Osteoblast (primary cell): ENCODE measurements around the gene MAN1C1. TPM values are rescaled to one million over a fixed set of nuclear protein-coding genes. Genes with fewer than 3 reads are reported as not detected.
A peak's percentile ranks its signal among the peaks of the same experiment; 100 is the strongest.

Source experiments
- DNase-seq: peaks from one replicate; pipeline ENCODE4 v3.0.0; 2011; ENCODE audit warnings: low spot score, mixed read lengths; ENCODE audit not compliant: insufficient read length; ENCODE audit errors: missing footprints
- H2AFZ ChIP-seq: 2 replicates; pipeline ENCODE4 v1.6.0; 2011; ENCODE audit warnings: mild to moderate bottlenecking, low read length
- H3K27ac ChIP-seq: 2 replicates; pipeline ENCODE4 v1.5.1; 2011; ENCODE audit warnings: mild to moderate bottlenecking, low read depth, low read length, moderate library complexity
- H3K27me3 ChIP-seq: 2 replicates; pipeline ENCODE4 v1.6.0; 2012; ENCODE audit warnings: mild to moderate bottlenecking, control low read depth, inconsistent platforms, low read length, moderate library complexity; ENCODE audit not compliant: insufficient read depth
- H3K36me3 ChIP-seq: 2 replicates; pipeline ENCODE4 v1.5.1; 2011; ENCODE audit warnings: mild to moderate bottlenecking, low read length, control low read depth, moderate library complexity; ENCODE audit not compliant: insufficient read depth
- H3K4me1 ChIP-seq: 2 replicates; pipeline ENCODE4 v1.5.1; 2011; ENCODE audit warnings: mild to moderate bottlenecking, low read length, control low read depth, moderate library complexity; ENCODE audit not compliant: insufficient read depth
- H3K4me2 ChIP-seq: 2 replicates; pipeline ENCODE4 v1.6.0; 2011; ENCODE audit warnings: mild to moderate bottlenecking, low read length; ENCODE audit not compliant: insufficient read depth
- H3K4me3 ChIP-seq: fragments of 200-600 bp; sonication (generic); 3 replicates; pipeline ENCODE4 v1.5.1; 2012; ENCODE audit warnings: mild to moderate bottlenecking, low read length, inconsistent platforms; ENCODE audit not compliant: insufficient read depth
- H3K79me2 ChIP-seq: 2 replicates; pipeline ENCODE4 v1.6.0; 2012; ENCODE audit warnings: mild to moderate bottlenecking, low read length, control low read depth, inconsistent platforms; ENCODE audit not compliant: insufficient read depth
- H3K9me3 ChIP-seq: 2 replicates; pipeline ENCODE4 v1.5.1; 2011; ENCODE audit warnings: low read depth, low read length, control low read depth
- H4K20me1 ChIP-seq: 2 replicates; pipeline ENCODE4 v1.6.0; 2012; ENCODE audit warnings: mild to moderate bottlenecking, low read length, control low read depth; ENCODE audit not compliant: insufficient read depth
- CTCF ChIP-seq: IDR thresholded peaks from 2 replicates; pipeline ENCODE4 v1.5.1; 2011; ENCODE audit warnings: mild to moderate bottlenecking, low read depth, low read length, moderate library complexity; ENCODE audit errors: extremely low read depth
- total RNA-seq: library from RNA; depleted of rRNA; stranded (reverse); fragments of >200 nt; gene quantifications from 2 replicates; pipeline ENCODE4 v1.2.3, GENCODE V29; 2012

Gene MAN1C1
- total RNA-seq, 1 donor: 16.3 TPM

DNA sequence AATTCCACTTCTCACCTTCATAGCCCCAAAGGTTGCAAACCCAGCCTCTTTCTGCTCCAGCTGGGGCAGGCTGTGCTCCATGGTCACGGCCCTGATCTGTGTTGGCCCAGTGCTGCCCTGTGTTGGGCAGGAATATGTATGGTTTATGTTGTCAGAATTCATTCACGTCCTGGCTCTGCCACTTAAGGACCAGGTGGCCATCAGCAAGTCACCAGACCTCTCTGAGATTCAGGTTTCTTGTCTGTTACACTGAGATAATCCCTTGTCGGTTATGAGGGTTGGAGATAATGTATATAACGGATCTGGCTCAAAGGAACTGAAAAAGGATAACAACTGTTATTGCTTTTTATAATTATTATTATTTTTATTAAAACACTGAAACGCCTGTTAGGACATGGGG lies 144.3 kb downstream of the MAN1C1 start:
- no peak for TF ChIP-seq CTCF
- DNase-seq: peak; percentile 42
- Histone ChIP-seq H3K79me2 (no peaks in the 10 kb centered on the region), H3K4me1 (no peaks in the 10 kb centered on the region), H3K27me3 (peaks cover 21% of the 10 kb centered on the region), H3K27ac (no peak overlapping the region), H3K9me3 (no peaks in the 10 kb centered on the region), H3K4me2 (no peak overlapping the region), H3K36me3 (no peaks in the 10 kb centered on the region), H2AFZ (no peak overlapping the region), H3K4me3 (no peak overlapping the region), H4K20me1 (no peaks in the 10 kb centered on the region)

DNA sequence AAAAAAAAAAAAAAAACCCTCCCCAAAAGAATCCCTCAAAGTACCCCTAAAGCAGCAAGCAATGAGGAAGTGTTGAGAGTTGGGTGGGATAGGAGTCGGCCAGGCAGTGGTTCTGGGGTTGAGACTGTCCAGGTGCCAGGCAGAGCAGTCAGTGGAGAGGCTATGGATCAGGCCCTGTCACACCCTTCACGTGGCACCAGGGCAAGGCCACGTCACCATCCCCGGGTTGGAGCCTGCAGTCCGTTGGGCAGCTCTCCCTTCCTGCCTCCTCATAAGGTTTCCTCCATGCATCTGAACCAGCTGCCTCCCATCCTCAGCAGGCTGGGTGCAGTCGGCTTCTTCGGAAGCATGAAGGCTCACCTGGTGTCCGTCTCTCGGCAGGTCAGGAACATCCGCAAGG lies 146.9 kb downstream of the MAN1C1 start:
- Histone ChIP-seq H2AFZ (no peak overlapping the region), H3K4me3 (no peak overlapping the region), H3K9me3 (no peaks in the 10 kb centered on the region), H3K27me3 (peaks cover 10% of the 10 kb centered on the region), H3K36me3 (no peaks in the 10 kb centered on the region), H3K27ac (no peak overlapping the region), H3K79me2 (no peaks in the 10 kb centered on the region), H3K4me1 (no peaks in the 10 kb centered on the region), H4K20me1 (no peaks in the 10 kb centered on the region), H3K4me2 (no peak overlapping the region)
- no peak for TF ChIP-seq CTCF
- peak; percentile 80 for DNase-seq

DNA sequence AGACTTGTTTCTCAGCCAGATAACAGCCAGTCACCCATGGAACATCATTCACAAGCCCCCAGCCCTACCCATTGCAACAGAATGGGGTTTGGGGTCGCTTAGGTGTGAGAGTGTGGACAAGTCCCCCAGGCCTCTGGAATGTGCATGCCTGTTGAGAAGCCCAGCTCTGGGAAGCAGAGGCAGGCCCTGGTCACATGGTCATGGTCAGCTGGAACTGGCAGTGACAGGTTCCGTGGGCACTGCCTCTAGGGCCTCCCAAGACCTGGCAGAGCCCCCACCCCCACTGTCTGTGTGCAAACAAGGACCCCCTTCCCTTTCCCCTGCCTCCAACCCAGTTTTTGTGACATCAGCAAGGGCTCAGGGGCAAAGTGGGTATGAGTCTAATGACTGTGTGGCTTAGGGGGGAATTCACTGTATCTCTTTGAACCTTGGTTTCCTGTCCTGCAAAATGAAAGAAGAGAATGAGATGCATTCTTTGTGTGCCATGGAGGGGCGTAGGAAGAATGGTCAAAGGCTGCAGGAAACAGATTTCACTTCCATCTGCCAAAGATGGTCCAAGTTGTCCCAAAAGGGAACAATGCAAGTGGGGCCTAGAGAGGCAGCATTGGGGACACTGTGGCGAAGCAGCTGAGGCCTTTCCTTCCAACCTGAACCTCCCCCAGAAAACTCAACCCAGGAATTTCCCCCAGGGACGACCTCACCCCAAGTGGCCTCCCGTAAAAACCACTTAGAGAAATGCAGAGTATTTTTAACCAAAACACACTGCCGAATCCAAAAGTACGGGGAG lies 148.7 kb downstream of the MAN1C1 start:
- Histone ChIP-seq H3K79me2 (no peaks in the 10 kb centered on the region), H3K4me3 (no peak overlapping the region), H2AFZ (peak overlapping the region; percentile 84), H3K36me3 (no peaks in the 10 kb centered on the region), H3K4me2 (no peak overlapping the region), H3K4me1 (no peaks in the 10 kb centered on the region), H3K9me3 (no peaks in the 10 kb centered on the region), H3K27ac (no peak overlapping the region), H3K27me3 (peaks cover 3% of the 10 kb centered on the region), H4K20me1 (no peaks in the 10 kb centered on the region)
- DNase-seq: peak; percentile 68
- no peak for TF ChIP-seq CTCF

DNA sequence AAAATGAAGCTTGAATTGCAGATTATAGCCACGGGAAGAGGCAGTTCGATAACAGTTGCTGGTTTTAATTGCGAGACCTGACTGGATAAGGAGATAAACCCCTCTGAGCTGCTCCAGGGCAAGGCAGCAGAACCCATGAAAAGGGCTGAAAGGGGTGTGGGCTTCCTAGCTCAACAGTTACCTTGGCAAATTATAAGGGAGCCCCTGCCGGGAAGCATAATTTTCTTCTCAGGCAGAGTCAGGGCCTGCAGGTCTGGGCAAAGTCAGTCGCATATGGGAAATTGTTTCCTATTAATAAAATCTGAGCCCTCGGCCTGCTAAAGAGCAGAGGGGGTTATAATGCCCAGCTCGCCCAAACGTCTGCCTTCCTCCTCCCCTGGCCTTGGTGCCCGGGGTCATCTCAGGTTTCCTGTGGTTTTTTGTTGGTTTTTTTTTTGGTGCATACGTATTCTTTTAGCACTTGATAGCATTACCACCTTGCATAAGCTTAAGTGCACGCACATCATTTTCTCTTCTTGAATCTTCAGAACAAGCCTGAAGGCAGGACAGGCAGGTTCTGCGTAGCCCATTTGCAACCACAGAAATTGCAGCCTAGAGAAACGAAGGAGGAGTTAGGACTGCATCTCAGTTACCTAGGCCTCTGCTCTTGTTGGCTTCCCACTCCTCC lies 149.5 kb downstream of the MAN1C1 start:
- Histone ChIP-seq H3K4me2 (no peak overlapping the region), H3K27me3 (no peaks in the 10 kb centered on the region), H3K4me3 (no peak overlapping the region), H4K20me1 (no peaks in the 10 kb centered on the region), H3K79me2 (no peaks in the 10 kb centered on the region), H3K36me3 (no peaks in the 10 kb centered on the region), H3K4me1 (no peaks in the 10 kb centered on the region), H3K9me3 (no peaks in the 10 kb centered on the region), H2AFZ (peak overlapping the region; percentile 84), H3K27ac (no peak overlapping the region)
- peak; percentile 60 for DNase-seq
- no peak for TF ChIP-seq CTCF
